Measurements from ENCODE around the gene APP.

Gene APP

GRCh38 chr21:25965951-25966707 lies 204.4 kb downstream of the APP start:
- H3K4me3 ChIP-seq (ENCODE audit: low read depth, low read length), result no peak overlapping the region
- DNase-seq (ENCODE audit: low read depth), result no peak

GRCh38 chr21:25964926-25965325 lies 205.6 kb downstream of the APP start:
- H3K4me3 ChIP-seq (ENCODE audit: low read depth, low read length), result no peak overlapping the region
- DNase-seq (ENCODE audit: low read depth), result no peak

GRCh38 chr21:25964015-25964414 lies 206.6 kb downstream of the APP start:
- no peak overlapping the region for H3K4me3 ChIP-seq (ENCODE audit: low read depth, low read length)
- no peak for DNase-seq (ENCODE audit: low read depth)

- no peak overlapping the region for H3K4me3 ChIP-seq (ENCODE audit: low read depth, low read length)
- DNase-seq (ENCODE audit: low read depth), result no peak
Observed at GRCh38 chr21:25963181-25963580, 207.4 kb downstream of the APP start.

GRCh38 chr21:25961042-25961441 lies 209.5 kb downstream of the APP start:
- no peak overlapping the region for H3K4me3 ChIP-seq (ENCODE audit: low read depth, low read length)
- no peak for DNase-seq (ENCODE audit: low read depth)

GRCh38 chr21:25960402-25960801 lies 210.2 kb downstream of the APP start:
- DNase-seq (ENCODE audit: low read depth), result no peak
- no peak overlapping the region for H3K4me3 ChIP-seq (ENCODE audit: low read depth, low read length)

GRCh38 chr21:25959799-25960198 lies 210.8 kb downstream of the APP start:
- H3K4me3 ChIP-seq (ENCODE audit: low read depth, low read length), result no peak overlapping the region
- DNase-seq (ENCODE audit: low read depth), result no peak

GRCh38 chr21:25956993-25957714 lies 213.4 kb downstream of the APP start:
- H3K4me3 ChIP-seq (ENCODE audit: low read depth, low read length), result no peak overlapping the region
- peak; percentile 71 for DNase-seq (ENCODE audit: low read depth)

- DNase-seq (ENCODE audit: low read depth), result no peak
- H3K4me3 ChIP-seq (ENCODE audit: low read depth, low read length), result no peak overlapping the region
Observed at GRCh38 chr21:25955646-25956045, 214.9 kb downstream of the APP start.

- no peak for DNase-seq (ENCODE audit: low read depth)
Observed at GRCh38 chr21:25953659-25954058, 216.9 kb downstream of the APP start.

GRCh38 chr21:25953196-25953595 lies 217.4 kb downstream of the APP start:
- no peak overlapping the region for H3K4me3 ChIP-seq (ENCODE audit: low read depth, low read length)
- DNase-seq (ENCODE audit: low read depth), result no peak

More at GRCh38 chr21:25953659-25954058, 216.9 kb downstream of the APP start:
- H3K4me3 ChIP-seq (ENCODE audit: low read depth, low read length), result no peak overlapping the region

- H3K4me3 ChIP-seq (ENCODE audit: low read depth, low read length), result no peak overlapping the region
- DNase-seq (ENCODE audit: low read depth), result no peak
Observed at GRCh38 chr21:25952306-25952705, 218.3 kb downstream of the APP start.

- no peak for DNase-seq (ENCODE audit: low read depth)
- no peak overlapping the region for H3K4me3 ChIP-seq (ENCODE audit: low read depth, low read length)
Observed at GRCh38 chr21:25949701-25950100, 220.9 kb downstream of the APP start.

GRCh38 chr21:25944672-25945213 lies 225.8 kb downstream of the APP start:
- no peak overlapping the region for H3K4me3 ChIP-seq (ENCODE audit: low read depth, low read length)
- DNase-seq (ENCODE audit: low read depth), result no peak

- no peak for DNase-seq (ENCODE audit: low read depth)
- no peak overlapping the region for H3K4me3 ChIP-seq (ENCODE audit: low read depth, low read length)
Observed at GRCh38 chr21:25944082-25944481, 226.5 kb downstream of the APP start.

GRCh38 chr21:25942135-25942534 lies 228.4 kb downstream of the APP start:
- no peak overlapping the region for H3K4me3 ChIP-seq (ENCODE audit: low read depth, low read length)
- no peak for DNase-seq (ENCODE audit: low read depth)

- H3K4me3 ChIP-seq (ENCODE audit: low read depth, low read length), result no peak overlapping the region
- no peak for DNase-seq (ENCODE audit: low read depth)
Observed at GRCh38 chr21:25939396-25939761, 231.2 kb downstream of the APP start.

- no peak overlapping the region for H3K4me3 ChIP-seq (ENCODE audit: low read depth, low read length)
- DNase-seq (ENCODE audit: low read depth), result no peak
Observed at GRCh38 chr21:25938658-25939395, 231.7 kb downstream of the APP start.

- no peak for DNase-seq (ENCODE audit: low read depth)
Observed at GRCh38 chr21:25936776-25937175, 233.8 kb downstream of the APP start.

GRCh38 chr21:25934771-25935224 lies 235.8 kb downstream of the APP start:
- DNase-seq (ENCODE audit: low read depth), result peak; percentile 83
- no peak overlapping the region for H3K4me3 ChIP-seq (ENCODE audit: low read depth, low read length)

More at GRCh38 chr21:25936776-25937175, 233.8 kb downstream of the APP start:
- no peak overlapping the region for H3K4me3 ChIP-seq (ENCODE audit: low read depth, low read length)

All from skeletal muscle cell (primary cell).